Thymus (tissue), 11 donors: ENCODE results near the gene IFNG-AS1. TPM values are rescaled to one million over a fixed set of nuclear protein-coding genes. Genes with fewer than 3 reads are reported as not detected.

Experiments used
- DNase-seq, 9 donors: peaks; one replicate each; pipeline ENCODE4 v3.0.0-alpha.2; 2013; ENCODE audit warnings: low spot score in 9 of 9, low read depth in 6 of 9, missing footprints in 1 of 9
- H3K27ac ChIP-seq, 2 donors: one replicate each; pipeline ENCODE4 v1.5.1; 2013; ENCODE audit warnings: control low read depth in 1 of 2, low read depth in 1 of 2, low read length in 1 of 2, mild to moderate bottlenecking in 1 of 2, moderate library complexity in 1 of 2
- H3K27me3 ChIP-seq, 2 donors: one replicate each; pipeline ENCODE4 v1.5.1; 2013; ENCODE audit warnings: low read length in 1 of 2; ENCODE audit not compliant: control insufficient read depth in 2 of 2, insufficient read depth in 1 of 2
- H3K36me3 ChIP-seq, 2 donors: one replicate each; pipeline ENCODE4 v1.5.1; 2013; ENCODE audit warnings: low read length in 1 of 2, mild to moderate bottlenecking in 1 of 2, moderate library complexity in 1 of 2; ENCODE audit not compliant: control insufficient read depth in 2 of 2, insufficient read depth in 2 of 2
- H3K4me1 ChIP-seq, 2 donors: one replicate each; pipeline ENCODE4 v1.5.1; 2013; ENCODE audit warnings: low read length in 2 of 2; ENCODE audit not compliant: control insufficient read depth in 2 of 2, insufficient read depth in 2 of 2
- H3K4me3 ChIP-seq, 2 donors: one replicate each; pipeline ENCODE4 v1.5.1; 2013; ENCODE audit warnings: low read length in 2 of 2, control low read depth in 1 of 2, mild to moderate bottlenecking in 1 of 2
- H3K9me3 ChIP-seq, 2 donors: one replicate each; pipeline ENCODE4 v1.5.1; 2013; ENCODE audit warnings: low read length in 1 of 2, mild to moderate bottlenecking in 1 of 2; ENCODE audit not compliant: control insufficient read depth in 2 of 2, insufficient read depth in 1 of 2
- WGBS: extraction: QIAGEN DNeasy Blood & Tissue Kit; methylation state at CpG from one replicate; pipeline ENCODE4 v1.1.7; 2013; 5-methylcytosine and 5-hydroxymethylcytosine counted together
- polyA plus RNA-seq: library from polyadenylated mRNA; stranded (reverse); fragments of 200-250 nt; gene quantifications from one replicate; pipeline ENCODE4 v1.2.3, GENCODE V29; 2013
- total RNA-seq: library from RNA; stranded (reverse); fragments of 120-200 nt; gene quantifications from one replicate; pipeline ENCODE4 v1.2.4, GENCODE V29; 2013
- donor health status: healthy.

IFNG-AS1 gene
- total and polyA plus RNA-seq, 2 donors, result 0.07 to 1.3 TPM

GRCh38 chr12:68065687-68066086 lies 76.4 kb downstream of the IFNG-AS1 start:
- Histone ChIP-seq H3K27me3 (no peaks in the 10 kb centered on the region), H3K4me3 (no peak overlapping the region), H3K4me1 (no peaks in the 10 kb centered on the region), H3K27ac (no peak overlapping the region), H3K9me3 (peaks cover 0 to 16% of the 10 kb centered on the region in 2 donors), H3K36me3 (no peaks in the 10 kb centered on the region)
- 94% methylated on average over 1 of the region's 1 CpG for WGBS
- no peak for DNase-seq

GRCh38 chr12:68067762-68068376 lies 78.6 kb downstream of the IFNG-AS1 start:
- H3K9me3 ChIP-seq, result peaks cover 0 to 16% of the 10 kb centered on the region in 2 donors
- H3K27me3 ChIP-seq, result no peaks in the 10 kb centered on the region
- no peak for DNase-seq
- H3K4me1 ChIP-seq, result no peaks in the 10 kb centered on the region
- no peak overlapping the region for H3K4me3 ChIP-seq
- H3K36me3 ChIP-seq, result no peaks in the 10 kb centered on the region
- WGBS, result 98% methylated on average over 6 of the region's 6 CpGs
- H3K27ac ChIP-seq, result no peak overlapping the region

GRCh38 chr12:68069275-68069674 lies 80.0 kb downstream of the IFNG-AS1 start:
- no peak for DNase-seq
- H3K27me3 ChIP-seq, result no peaks in the 10 kb centered on the region
- H3K4me3 ChIP-seq, result no peak overlapping the region
- H3K27ac ChIP-seq, result no peak overlapping the region
- WGBS, result 93% methylated on average over 3 of the region's 3 CpGs
- H3K9me3 ChIP-seq, result peaks cover 0 to 16% of the 10 kb centered on the region in 2 donors
- no peaks in the 10 kb centered on the region for H3K36me3 ChIP-seq
- H3K4me1 ChIP-seq, result no peaks in the 10 kb centered on the region

Other genes with a start within 250 kb of the IFNG-AS1 start
- gene IFNG, start 170.3 kb downstream of the IFNG-AS1 start, total RNA-seq, result 1.2 TPM
- gene IFNG, start 170.3 kb downstream of the IFNG-AS1 start, polyA plus RNA-seq, result 1.9 TPM
- gene IL26, start 236.4 kb downstream of the IFNG-AS1 start, total RNA-seq, result not detected
- 0.07 TPM for gene IL26, start 236.4 kb downstream of the IFNG-AS1 start, polyA plus RNA-seq